ENCODE measurements around the gene CETN3.
A peak's percentile ranks its signal among the peaks of the same experiment; 100 is the strongest.

CETN3 gene

GRCh38 chr5:90409318-90410177 lies at the start of gene CETN3:
CETN3 (minus strand) TSS chr5:90409756; CDS start chr5:90409661, 95 bp downstream.
- peak; percentile 90 for DNase-seq

GRCh38 chr5:90446961-90447360 lies 37.4 kb upstream of the CETN3 start:
- no peak for DNase-seq

GRCh38 chr5:90440644-90441043 lies 31.1 kb upstream of the CETN3 start:
- no peak for DNase-seq

- DNase-seq, result no peak
Measured at GRCh38 chr5:90438100-90438499, 28.5 kb upstream of the CETN3 start.

GRCh38 chr5:90437663-90438062 lies 28.1 kb upstream of the CETN3 start:
- DNase-seq, result no peak

GRCh38 chr5:90434116-90434714 lies 24.7 kb upstream of the CETN3 start:
- peak; percentile 70 for DNase-seq

GRCh38 chr5:90424245-90424644 lies 14.7 kb upstream of the CETN3 start:
- no peak for DNase-seq

- DNase-seq, result no peak
Measured at GRCh38 chr5:90421136-90421535, 11.6 kb upstream of the CETN3 start.

- no peak for DNase-seq
Measured at GRCh38 chr5:90418214-90418613, 8.7 kb upstream of the CETN3 start.

GRCh38 chr5:90410178-90410762 lies 714 bp upstream of the CETN3 start:
- no peak for DNase-seq

- DNase-seq, result no peak
Measured at GRCh38 chr5:90408571-90409317, 812 bp downstream of the CETN3 start.

- no peak for DNase-seq
Measured at GRCh38 chr5:90406466-90406865, 3.1 kb downstream of the CETN3 start.

GRCh38 chr5:90402521-90403255 lies 6.9 kb downstream of the CETN3 start:
- DNase-seq, result no peak

GRCh38 chr5:90399251-90399650 lies 10.3 kb downstream of the CETN3 start:
- DNase-seq, result no peak

- no peak for DNase-seq
Measured at GRCh38 chr5:90398726-90399125, 10.8 kb downstream of the CETN3 start.

GRCh38 chr5:90395005-90395404 lies 14.6 kb downstream of the CETN3 start:
- no peak for DNase-seq

- DNase-seq, result no peak
Measured at GRCh38 chr5:90390928-90391327, 18.6 kb downstream of the CETN3 start.

GRCh38 chr5:90390326-90390725 lies 19.2 kb downstream of the CETN3 start:
- DNase-seq, result no peak

GRCh38 chr5:90387508-90387907 lies 22.0 kb downstream of the CETN3 start:
- no peak for DNase-seq

- DNase-seq, result no peak
Measured at GRCh38 chr5:90386099-90386710, 23.4 kb downstream of the CETN3 start.

- DNase-seq, result no peak
Measured at GRCh38 chr5:90384389-90384788, 25.2 kb downstream of the CETN3 start.

GRCh38 chr5:90383903-90384302 lies 25.7 kb downstream of the CETN3 start:
- no peak for DNase-seq

All from stimulated activated CD8-positive, alpha-beta memory T cell treated with anti-CD3 and anti-CD28 coated beads, Interleukin-4, amount 100 ng/mL, for 48 hours (primary cell).